CD14-positive monocyte (primary cell): Measurements from ENCODE around the gene ERGIC1. TPM values are rescaled to one million over a fixed set of nuclear protein-coding genes. Genes with fewer than 3 reads are reported as not detected.

ENCODE experiments used
- DNase-seq, 3 donors: peaks; one replicate each; pipeline ENCODE4 v3.0.0-alpha.2; 2011 to 2022
- H2AFZ ChIP-seq: 2 replicates; pipeline ENCODE4 v1.6.0; 2012; ENCODE audit warnings: mild to moderate bottlenecking, low read depth, low read length, inconsistent platforms; ENCODE audit not compliant: insufficient read depth, poor library complexity, severe bottlenecking
- H3K27ac ChIP-seq, 2 donors: 1 replicate in 1 of 2; 2 replicates in 1 of 2; pipeline ENCODE4 v1.5.1; 2012 to 2013; ENCODE audit warnings: low read length in 2 of 2, control low read depth in 1 of 2, inconsistent platforms in 1 of 2, low read depth in 1 of 2, mild to moderate bottlenecking in 1 of 2
- H3K27me3 ChIP-seq, 2 donors: one replicate each; pipeline versions ENCODE4 v1.6.0 to v1.6.1; 2011 to 2013; ENCODE audit warnings: low read length in 2 of 2; ENCODE audit not compliant: control insufficient read depth in 2 of 2, insufficient read depth in 2 of 2
- H3K36me3 ChIP-seq, 2 donors: replicated peaks in 1 of 2; 1 replicate in 1 of 2; 2 replicates in 1 of 2; pipeline versions ENCODE4 v1.5.1 to v1.6.1; 2012 to 2013; ENCODE audit warnings: low read length in 2 of 2, control low read depth in 1 of 2, inconsistent platforms in 1 of 2, mild to moderate bottlenecking in 1 of 2; ENCODE audit not compliant: insufficient read depth in 2 of 2, control insufficient read depth in 1 of 2
- H3K4me1 ChIP-seq, 2 donors: 1 replicate in 1 of 2; 2 replicates in 1 of 2; pipeline versions ENCODE4 v1.5.1 to v1.6.1; 2012 to 2013; ENCODE audit warnings: low read length in 2 of 2, control low read depth in 1 of 2, inconsistent platforms in 1 of 2, mild to moderate bottlenecking in 1 of 2, moderate library complexity in 1 of 2; ENCODE audit not compliant: insufficient read depth in 2 of 2, control insufficient read depth in 1 of 2
- H3K4me2 ChIP-seq: replicated peaks from 2 replicates; pipeline ENCODE3; 2012; ENCODE audit warnings: low read length, moderate library complexity, mild to moderate bottlenecking; ENCODE audit not compliant: poor library complexity, severe bottlenecking; ENCODE audit errors: extremely low read depth
- H3K4me3 ChIP-seq, 3 experiments: fragments of 200-600 bp in 1 of 3; sonication (generic) in 1 of 3; replicated peaks in 1 of 3; 1 replicate in 2 of 3; 2 replicates in 1 of 3; pipeline ENCODE4 v1.5.1; 2011 to 2013; ENCODE audit warnings: low read length in 3 of 3, mild to moderate bottlenecking in 3 of 3, control low read depth in 2 of 3, low read depth in 2 of 3, inconsistent platforms in 1 of 3, moderate library complexity in 1 of 3
- H3K79me2 ChIP-seq: 2 replicates; pipeline ENCODE4 v1.6.0; 2012; ENCODE audit warnings: mild to moderate bottlenecking, control low read depth, inconsistent platforms, low read length, moderate library complexity; ENCODE audit not compliant: insufficient read depth
- H3K9ac ChIP-seq: 2 replicates; pipeline ENCODE4 v1.6.0; 2017; ENCODE audit warnings: low read length, mild to moderate bottlenecking; ENCODE audit not compliant: insufficient read depth, poor library complexity, severe bottlenecking
- H3K9me3 ChIP-seq, 2 donors: replicated peaks in 1 of 2; 1 replicate in 1 of 2; 2 replicates in 1 of 2; pipeline versions ENCODE4 v1.5.1 to v1.6.1; 2012 to 2013; ENCODE audit warnings: low read length in 2 of 2, control low read depth in 1 of 2; ENCODE audit not compliant: control insufficient read depth in 1 of 2, insufficient read depth in 1 of 2
- H4K20me1 ChIP-seq: 2 replicates; pipeline ENCODE4 v1.6.0; 2012; ENCODE audit warnings: mild to moderate bottlenecking, low read length, control low read depth, moderate library complexity; ENCODE audit not compliant: insufficient read depth
- H3K27ac Mint-ChIP-seq, 7 donors: one replicate each; pipeline ENCODE4 v1.8.0; 2020; ENCODE audit warnings: mild to moderate bottlenecking in 7 of 7, mixed read lengths in 7 of 7, moderate library complexity in 6 of 7, inconsistent platforms in 2 of 7
- H3K27me3 Mint-ChIP-seq, 3 donors: one replicate each; pipeline ENCODE4 v1.8.0; 2021 to 2022; ENCODE audit warnings: low read depth in 3 of 3, mild to moderate bottlenecking in 3 of 3, mixed read lengths in 3 of 3, moderate library complexity in 3 of 3, inconsistent platforms in 1 of 3
- H3K36me3 Mint-ChIP-seq, 2 donors: one replicate each; pipeline ENCODE4 v1.8.0; 2020; ENCODE audit warnings: mixed read lengths in 2 of 2, inconsistent platforms in 1 of 2, mild to moderate bottlenecking in 1 of 2
- H3K4me1 Mint-ChIP-seq: one replicate; pipeline ENCODE4 v1.8.0; 2020; ENCODE audit warnings: mild to moderate bottlenecking, mixed read lengths
- H3K4me3 Mint-ChIP-seq, 2 donors: one replicate each; pipeline ENCODE4 v1.8.0; 2020; ENCODE audit warnings: mild to moderate bottlenecking in 2 of 2, mixed read lengths in 2 of 2, moderate library complexity in 1 of 2
- H3K9me3 Mint-ChIP-seq, 7 donors: one replicate each; pipeline ENCODE4 v1.8.0; 2020 to 2022; ENCODE audit warnings: mixed read lengths in 7 of 7, mild to moderate bottlenecking in 6 of 7, moderate library complexity in 6 of 7, inconsistent platforms in 2 of 7
- WGBS: methylation state at CpG from one replicate; pipeline ENCODE4 v1.1.5; 2013; ENCODE audit warnings: missing lambda C conversion rate; ENCODE audit not compliant: insufficient coverage; 5-methylcytosine and 5-hydroxymethylcytosine counted together
- intact Hi-C, 2 donors: fragments of 100-400 bp; cut with micrococcal nuclease; formaldehyde crosslinking; loops; one replicate each; pipeline versions ENCODE4 v1.15.0 to v1.15.1; 2023
- polyA plus RNA-seq, 3 donors: library from polyadenylated mRNA; depleted of rRNA in 1 of 3; unstranded in 2 of 3; stranded (reverse) in 1 of 3; fragments of 300-500 nt in 2 of 3; fragments of >200 nt in 1 of 3; fragmentation: Illumina TruSeq in 2 of 3; gene quantifications; 1 replicate in 2 of 3; 2 replicates in 1 of 3; pipeline ENCODE4 v1.2.3, GENCODE V29; 2012 to 2021
- TF ChIP-seq, protein P1 (sequence below): fragments of 200-600 bp; IDR thresholded peaks from one replicate; pipeline ENCODE4 v1.8.0; 2022; ENCODE audit warnings: antibody characterized with exemption, mild to moderate bottlenecking

Gene ERGIC1
- polyA plus RNA-seq, 3 donors = 28.3 to 76.2 (median 34.1) TPM

DNA sequence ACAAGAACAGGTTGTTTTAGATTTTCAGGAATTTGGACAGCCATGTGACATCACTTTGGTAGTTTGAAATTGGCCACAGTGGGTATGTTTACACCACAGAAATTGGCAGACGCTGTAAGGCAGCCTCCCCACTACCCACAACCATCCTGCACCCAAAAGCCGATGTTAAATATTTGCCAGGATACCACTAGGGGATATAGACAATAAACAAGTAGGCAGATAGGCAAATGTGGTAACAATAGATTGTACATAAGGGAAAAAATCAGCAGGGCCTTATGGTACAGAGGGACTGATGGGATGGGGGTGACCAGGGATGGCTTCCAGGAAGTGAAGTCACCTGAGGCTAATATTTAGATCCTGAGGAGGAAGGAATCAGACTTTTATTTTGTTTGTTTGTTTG, 31.9 kb upstream of the ERGIC1 start:
- no peaks in the 10 kb centered on the region for H3K79me2 ChIP-seq
- TF ChIP-seq, protein P1, sequence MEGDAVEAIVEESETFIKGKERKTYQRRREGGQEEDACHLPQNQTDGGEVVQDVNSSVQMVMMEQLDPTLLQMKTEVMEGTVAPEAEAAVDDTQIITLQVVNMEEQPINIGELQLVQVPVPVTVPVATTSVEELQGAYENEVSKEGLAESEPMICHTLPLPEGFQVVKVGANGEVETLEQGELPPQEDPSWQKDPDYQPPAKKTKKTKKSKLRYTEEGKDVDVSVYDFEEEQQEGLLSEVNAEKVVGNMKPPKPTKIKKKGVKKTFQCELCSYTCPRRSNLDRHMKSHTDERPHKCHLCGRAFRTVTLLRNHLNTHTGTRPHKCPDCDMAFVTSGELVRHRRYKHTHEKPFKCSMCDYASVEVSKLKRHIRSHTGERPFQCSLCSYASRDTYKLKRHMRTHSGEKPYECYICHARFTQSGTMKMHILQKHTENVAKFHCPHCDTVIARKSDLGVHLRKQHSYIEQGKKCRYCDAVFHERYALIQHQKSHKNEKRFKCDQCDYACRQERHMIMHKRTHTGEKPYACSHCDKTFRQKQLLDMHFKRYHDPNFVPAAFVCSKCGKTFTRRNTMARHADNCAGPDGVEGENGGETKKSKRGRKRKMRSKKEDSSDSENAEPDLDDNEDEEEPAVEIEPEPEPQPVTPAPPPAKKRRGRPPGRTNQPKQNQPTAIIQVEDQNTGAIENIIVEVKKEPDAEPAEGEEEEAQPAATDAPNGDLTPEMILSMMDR = no peak
- H3K27ac ChIP-seq = peak overlapping the region in 1 of 2 donors; percentile 99
- Mint-ChIP-seq H3K4me1 (peaks cover 76% of the 10 kb centered on the region), H3K9me3 (peaks cover 0 to 2% (median 0%) of the 10 kb centered on the region in 7 donors), H3K27me3 (peaks cover 0 to 15% (median 0%) of the 10 kb centered on the region in 3 donors), H3K27ac (peak overlapping the region in 5 of 7 donors; percentile 75 to 100 (median 99)), H3K36me3 (peaks cover 12 to 18% of the 10 kb centered on the region in 2 donors), H3K4me3 (no peak overlapping the region)
- WGBS = no CpG with 5 or more reads among the region's 2 CpGs
- H3K4me1 ChIP-seq = peaks cover 62 to 64% of the 10 kb centered on the region in 2 donors
- H3K9ac ChIP-seq = no peak overlapping the region
- H3K4me2 ChIP-seq = no peak overlapping the region
- H3K27me3 ChIP-seq = no peaks in the 10 kb centered on the region
- no peak overlapping the region for H2AFZ ChIP-seq
- no peaks in the 10 kb centered on the region for H3K9me3 ChIP-seq
- intact Hi-C loops = no loop called here
- DNase-seq = no peak
- H4K20me1 ChIP-seq = no peaks in the 10 kb centered on the region
- H3K36me3 ChIP-seq = no peaks in the 10 kb centered on the region
- no peak overlapping the region for H3K4me3 ChIP-seq

DNA sequence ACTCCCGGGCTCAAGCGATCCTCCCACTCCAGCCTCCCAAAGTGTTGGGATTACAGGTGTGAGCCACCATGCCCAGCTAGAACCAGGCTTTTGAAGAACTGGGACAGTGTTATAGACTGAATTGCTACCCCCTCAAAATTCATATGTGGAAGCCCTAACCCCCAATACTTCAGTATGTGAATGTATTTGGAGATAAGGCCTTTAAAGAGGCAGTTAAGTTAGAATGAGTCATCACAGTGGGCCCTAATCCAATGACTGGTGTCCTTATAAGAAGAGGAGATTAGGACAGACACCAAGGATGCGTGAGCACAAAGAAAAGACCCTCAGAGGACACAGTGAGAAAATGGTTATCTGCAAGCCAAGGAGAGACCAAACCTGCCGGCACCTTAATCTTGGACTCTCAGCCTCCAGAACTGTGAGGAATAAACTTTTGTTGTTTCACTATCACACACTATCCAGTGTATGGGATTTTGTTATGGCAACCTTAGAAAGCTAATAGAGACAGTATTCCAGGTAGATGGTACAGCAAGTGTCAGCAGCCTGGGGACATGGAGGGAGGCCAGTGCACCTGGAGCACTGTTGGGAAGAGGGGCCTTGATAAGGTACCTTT, 31.4 kb upstream of the ERGIC1 start:
- H3K4me1 Mint-ChIP-seq = peaks cover 74% of the 10 kb centered on the region
- H2AFZ ChIP-seq = no peak overlapping the region
- H3K4me3 Mint-ChIP-seq = no peak overlapping the region
- peak in 2 of 3 donors; percentile 36 to 58 for DNase-seq
- H3K4me3 ChIP-seq = no peak overlapping the region
- H3K27ac Mint-ChIP-seq = peak overlapping the region in 5 of 7 donors; percentile 26 to 100 (median 78)
- no peaks in the 10 kb centered on the region for H3K27me3 ChIP-seq
- H3K36me3 Mint-ChIP-seq = peaks cover 12 to 18% of the 10 kb centered on the region in 2 donors
- H3K79me2 ChIP-seq = no peaks in the 10 kb centered on the region
- no peaks in the 10 kb centered on the region for H3K36me3 ChIP-seq
- H4K20me1 ChIP-seq = no peaks in the 10 kb centered on the region
- peaks cover 61 to 62% of the 10 kb centered on the region in 2 donors for H3K4me1 ChIP-seq
- WGBS = 100% methylated on average over 1 of the region's 4 CpGs
- H3K27me3 Mint-ChIP-seq = peaks cover 0 to 15% (median 0%) of the 10 kb centered on the region in 3 donors
- no peak overlapping the region for H3K9ac ChIP-seq
- peaks cover 0 to 2% (median 0%) of the 10 kb centered on the region in 7 donors for H3K9me3 Mint-ChIP-seq
- TF ChIP-seq, protein P1 = no peak
- no peaks in the 10 kb centered on the region for H3K9me3 ChIP-seq
- H3K4me2 ChIP-seq = no peak overlapping the region
- intact Hi-C loops = no loop called here
- peak overlapping the region in 1 of 2 donors; percentile 99 for H3K27ac ChIP-seq
